CD14-positive monocyte (primary cell): ENCODE results near the gene FAM135A. TPM values are rescaled to one million over a fixed set of nuclear protein-coding genes. Genes with fewer than 3 reads are reported as not detected.

Experiments
- DNase-seq, 3 donors: peaks; one replicate each; pipeline ENCODE4 v3.0.0-alpha.2; 2011 to 2022
- H2AFZ ChIP-seq: 2 replicates; pipeline ENCODE4 v1.6.0; 2012; ENCODE audit warnings: mild to moderate bottlenecking, low read depth, low read length, inconsistent platforms; ENCODE audit not compliant: insufficient read depth, poor library complexity, severe bottlenecking
- H3K27ac ChIP-seq, 2 donors: 1 replicate in 1 of 2; 2 replicates in 1 of 2; pipeline ENCODE4 v1.5.1; 2012 to 2013; ENCODE audit warnings: low read length in 2 of 2, control low read depth in 1 of 2, inconsistent platforms in 1 of 2, low read depth in 1 of 2, mild to moderate bottlenecking in 1 of 2
- H3K27me3 ChIP-seq, 2 donors: one replicate each; pipeline versions ENCODE4 v1.6.0 to v1.6.1; 2011 to 2013; ENCODE audit warnings: low read length in 2 of 2; ENCODE audit not compliant: control insufficient read depth in 2 of 2, insufficient read depth in 2 of 2
- H3K36me3 ChIP-seq, 2 donors: replicated peaks in 1 of 2; 1 replicate in 1 of 2; 2 replicates in 1 of 2; pipeline versions ENCODE4 v1.5.1 to v1.6.1; 2012 to 2013; ENCODE audit warnings: low read length in 2 of 2, control low read depth in 1 of 2, inconsistent platforms in 1 of 2, mild to moderate bottlenecking in 1 of 2; ENCODE audit not compliant: insufficient read depth in 2 of 2, control insufficient read depth in 1 of 2
- H3K4me1 ChIP-seq, 2 donors: 1 replicate in 1 of 2; 2 replicates in 1 of 2; pipeline versions ENCODE4 v1.5.1 to v1.6.1; 2012 to 2013; ENCODE audit warnings: low read length in 2 of 2, control low read depth in 1 of 2, inconsistent platforms in 1 of 2, mild to moderate bottlenecking in 1 of 2, moderate library complexity in 1 of 2; ENCODE audit not compliant: insufficient read depth in 2 of 2, control insufficient read depth in 1 of 2
- H3K4me2 ChIP-seq: replicated peaks from 2 replicates; pipeline ENCODE3; 2012; ENCODE audit warnings: low read length, moderate library complexity, mild to moderate bottlenecking; ENCODE audit not compliant: poor library complexity, severe bottlenecking; ENCODE audit errors: extremely low read depth
- H3K4me3 ChIP-seq, 3 experiments: fragments of 200-600 bp in 1 of 3; sonication (generic) in 1 of 3; replicated peaks in 1 of 3; 1 replicate in 2 of 3; 2 replicates in 1 of 3; pipeline ENCODE4 v1.5.1; 2011 to 2013; ENCODE audit warnings: low read length in 3 of 3, mild to moderate bottlenecking in 3 of 3, control low read depth in 2 of 3, low read depth in 2 of 3, inconsistent platforms in 1 of 3, moderate library complexity in 1 of 3
- H3K79me2 ChIP-seq: 2 replicates; pipeline ENCODE4 v1.6.0; 2012; ENCODE audit warnings: mild to moderate bottlenecking, control low read depth, inconsistent platforms, low read length, moderate library complexity; ENCODE audit not compliant: insufficient read depth
- H3K9ac ChIP-seq: 2 replicates; pipeline ENCODE4 v1.6.0; 2017; ENCODE audit warnings: low read length, mild to moderate bottlenecking; ENCODE audit not compliant: insufficient read depth, poor library complexity, severe bottlenecking
- H3K9me3 ChIP-seq, 2 donors: replicated peaks in 1 of 2; 1 replicate in 1 of 2; 2 replicates in 1 of 2; pipeline versions ENCODE4 v1.5.1 to v1.6.1; 2012 to 2013; ENCODE audit warnings: low read length in 2 of 2, control low read depth in 1 of 2; ENCODE audit not compliant: control insufficient read depth in 1 of 2, insufficient read depth in 1 of 2
- H4K20me1 ChIP-seq: 2 replicates; pipeline ENCODE4 v1.6.0; 2012; ENCODE audit warnings: mild to moderate bottlenecking, low read length, control low read depth, moderate library complexity; ENCODE audit not compliant: insufficient read depth
- H3K27ac Mint-ChIP-seq, 7 donors: one replicate each; pipeline ENCODE4 v1.8.0; 2020; ENCODE audit warnings: mild to moderate bottlenecking in 7 of 7, mixed read lengths in 7 of 7, moderate library complexity in 6 of 7, inconsistent platforms in 2 of 7
- H3K27me3 Mint-ChIP-seq, 3 donors: one replicate each; pipeline ENCODE4 v1.8.0; 2021 to 2022; ENCODE audit warnings: low read depth in 3 of 3, mild to moderate bottlenecking in 3 of 3, mixed read lengths in 3 of 3, moderate library complexity in 3 of 3, inconsistent platforms in 1 of 3
- H3K36me3 Mint-ChIP-seq, 2 donors: one replicate each; pipeline ENCODE4 v1.8.0; 2020; ENCODE audit warnings: mixed read lengths in 2 of 2, inconsistent platforms in 1 of 2, mild to moderate bottlenecking in 1 of 2
- H3K4me1 Mint-ChIP-seq: one replicate; pipeline ENCODE4 v1.8.0; 2020; ENCODE audit warnings: mild to moderate bottlenecking, mixed read lengths
- H3K4me3 Mint-ChIP-seq, 2 donors: one replicate each; pipeline ENCODE4 v1.8.0; 2020; ENCODE audit warnings: mild to moderate bottlenecking in 2 of 2, mixed read lengths in 2 of 2, moderate library complexity in 1 of 2
- H3K9me3 Mint-ChIP-seq, 7 donors: one replicate each; pipeline ENCODE4 v1.8.0; 2020 to 2022; ENCODE audit warnings: mixed read lengths in 7 of 7, mild to moderate bottlenecking in 6 of 7, moderate library complexity in 6 of 7, inconsistent platforms in 2 of 7
- WGBS: methylation state at CpG from one replicate; pipeline ENCODE4 v1.1.5; 2013; ENCODE audit warnings: missing lambda C conversion rate; ENCODE audit not compliant: insufficient coverage; 5-methylcytosine and 5-hydroxymethylcytosine counted together
- intact Hi-C, 2 donors: fragments of 100-400 bp; cut with micrococcal nuclease; formaldehyde crosslinking; loops; one replicate each; pipeline versions ENCODE4 v1.15.0 to v1.15.1; 2023
- polyA plus RNA-seq, 3 donors: library from polyadenylated mRNA; depleted of rRNA in 1 of 3; unstranded in 2 of 3; stranded (reverse) in 1 of 3; fragments of 300-500 nt in 2 of 3; fragments of >200 nt in 1 of 3; fragmentation: Illumina TruSeq in 2 of 3; gene quantifications; 1 replicate in 2 of 3; 2 replicates in 1 of 3; pipeline ENCODE4 v1.2.3, GENCODE V29; 2012 to 2021
- TF ChIP-seq, protein P1 (sequence below): fragments of 200-600 bp; IDR thresholded peaks from one replicate; pipeline ENCODE4 v1.8.0; 2022; ENCODE audit warnings: antibody characterized with exemption, mild to moderate bottlenecking

The FAM135A gene
- polyA plus RNA-seq, 3 donors = 4.1 to 10.3 (median 5.4) TPM

DNA sequence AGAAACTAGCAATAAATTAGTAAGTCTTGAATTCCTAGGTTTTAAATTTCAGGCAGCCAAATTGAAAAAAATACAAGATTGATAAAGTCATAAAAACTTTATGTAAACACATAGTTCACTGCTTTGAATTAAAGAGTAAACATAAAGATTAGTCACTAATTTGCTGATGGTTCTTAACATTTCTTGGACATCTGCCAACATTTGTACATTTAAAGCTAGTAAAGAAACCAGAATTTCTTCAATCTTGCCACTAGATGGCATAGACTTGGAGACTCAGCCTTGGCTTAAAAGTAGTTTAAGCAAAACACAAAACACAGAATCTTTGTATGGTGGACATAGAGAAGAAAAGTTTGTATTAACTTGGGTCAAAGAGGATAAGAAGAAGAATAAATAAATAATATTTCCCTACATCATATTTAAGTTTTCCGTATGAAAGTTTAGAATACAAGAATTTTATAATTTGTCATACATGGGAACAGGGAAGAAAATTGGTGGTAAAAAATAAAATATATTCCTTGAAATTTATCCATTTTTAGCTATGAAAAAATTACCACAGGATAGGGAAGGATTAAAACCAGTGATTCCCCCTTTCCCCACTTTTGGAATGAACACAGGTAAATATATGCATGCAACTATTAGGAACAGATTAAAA lies 41.7 kb upstream of the FAM135A start:
- peaks cover 3 to 16% (median 8%) of the 10 kb centered on the region in 3 donors for H3K27me3 Mint-ChIP-seq
- H3K9me3 Mint-ChIP-seq = no peaks in the 10 kb centered on the region
- Histone ChIP-seq H3K9ac (no peak overlapping the region), H3K27ac (no peak overlapping the region), H3K27me3 (peaks cover 5% of the 10 kb centered on the region in 2 donors), H2AFZ (no peak overlapping the region), H3K79me2 (no peaks in the 10 kb centered on the region), H3K4me1 (no peaks in the 10 kb centered on the region), H3K4me3 (no peak overlapping the region), H3K9me3 (no peaks in the 10 kb centered on the region), H3K36me3 (no peaks in the 10 kb centered on the region), H3K4me2 (no peak overlapping the region), H4K20me1 (no peaks in the 10 kb centered on the region)
- H3K4me3 Mint-ChIP-seq = no peak overlapping the region
- H3K27ac Mint-ChIP-seq = no peak overlapping the region
- peak; percentile 38 to 70 (median 66) for DNase-seq
- H3K36me3 Mint-ChIP-seq = no peaks in the 10 kb centered on the region
- TF ChIP-seq, protein P1, sequence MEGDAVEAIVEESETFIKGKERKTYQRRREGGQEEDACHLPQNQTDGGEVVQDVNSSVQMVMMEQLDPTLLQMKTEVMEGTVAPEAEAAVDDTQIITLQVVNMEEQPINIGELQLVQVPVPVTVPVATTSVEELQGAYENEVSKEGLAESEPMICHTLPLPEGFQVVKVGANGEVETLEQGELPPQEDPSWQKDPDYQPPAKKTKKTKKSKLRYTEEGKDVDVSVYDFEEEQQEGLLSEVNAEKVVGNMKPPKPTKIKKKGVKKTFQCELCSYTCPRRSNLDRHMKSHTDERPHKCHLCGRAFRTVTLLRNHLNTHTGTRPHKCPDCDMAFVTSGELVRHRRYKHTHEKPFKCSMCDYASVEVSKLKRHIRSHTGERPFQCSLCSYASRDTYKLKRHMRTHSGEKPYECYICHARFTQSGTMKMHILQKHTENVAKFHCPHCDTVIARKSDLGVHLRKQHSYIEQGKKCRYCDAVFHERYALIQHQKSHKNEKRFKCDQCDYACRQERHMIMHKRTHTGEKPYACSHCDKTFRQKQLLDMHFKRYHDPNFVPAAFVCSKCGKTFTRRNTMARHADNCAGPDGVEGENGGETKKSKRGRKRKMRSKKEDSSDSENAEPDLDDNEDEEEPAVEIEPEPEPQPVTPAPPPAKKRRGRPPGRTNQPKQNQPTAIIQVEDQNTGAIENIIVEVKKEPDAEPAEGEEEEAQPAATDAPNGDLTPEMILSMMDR = peak; percentile 72
- intact Hi-C loops = no loop called here
- WGBS = no CpG with 5 or more reads among the region's 1 CpG
- no peaks in the 10 kb centered on the region for H3K4me1 Mint-ChIP-seq

DNA sequence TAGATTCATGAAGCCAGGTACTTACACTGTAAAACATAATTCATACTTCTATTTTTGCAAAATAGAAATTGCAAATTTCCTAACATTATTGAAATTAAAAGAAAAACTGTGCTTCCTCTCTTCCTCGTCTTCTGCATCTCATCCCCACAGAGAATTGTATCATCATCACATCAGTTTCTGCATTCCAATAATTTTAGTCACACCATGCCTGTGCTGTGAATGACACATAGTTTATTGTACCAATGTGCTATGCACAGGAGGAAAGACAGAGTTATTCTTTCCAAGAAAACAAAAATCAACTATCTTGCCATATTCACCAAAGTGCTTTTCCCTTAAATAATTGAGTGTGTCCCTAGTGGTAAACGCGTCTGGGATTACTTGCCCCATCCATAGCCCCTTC lies 38.1 kb upstream of the FAM135A start:
- H3K4me1 Mint-ChIP-seq = no peaks in the 10 kb centered on the region
- Histone ChIP-seq H3K9ac (no peak overlapping the region), H4K20me1 (no peaks in the 10 kb centered on the region), H3K9me3 (no peaks in the 10 kb centered on the region), H3K4me1 (no peaks in the 10 kb centered on the region), H2AFZ (no peak overlapping the region), H3K27me3 (peaks cover 0 to 3% of the 10 kb centered on the region in 2 donors), H3K4me2 (no peak overlapping the region), H3K36me3 (no peaks in the 10 kb centered on the region), H3K79me2 (no peaks in the 10 kb centered on the region), H3K27ac (no peak overlapping the region), H3K4me3 (no peak overlapping the region)
- H3K4me3 Mint-ChIP-seq = no peak overlapping the region
- TF ChIP-seq, protein P1 = no peak
- peaks cover 0 to 2% (median 0%) of the 10 kb centered on the region in 7 donors for H3K9me3 Mint-ChIP-seq
- no CpG with 5 or more reads among the region's 3 CpGs for WGBS
- no peaks in the 10 kb centered on the region for H3K36me3 Mint-ChIP-seq
- DNase-seq = no peak
- no peak overlapping the region for H3K27ac Mint-ChIP-seq
- H3K27me3 Mint-ChIP-seq = peaks cover 3 to 9% (median 4%) of the 10 kb centered on the region in 3 donors
- intact Hi-C loops = no loop called here
